HepG2 (cell line): ENCODE measurements around the gene CEP164. TPM values are rescaled to one million over a fixed set of nuclear protein-coding genes. Genes with fewer than 3 reads are reported as not detected.

Experiments used
- CSRNP2 ChIP-seq: sonication (generic); formaldehyde crosslinking; conservative IDR thresholded peaks from 2 replicates; pipeline ENCODE4 v1.8.0; 2022; ENCODE audit warnings: low read depth, missing genetic modification reagents
- FOXP1 ChIP-seq, 2 experiments: fragments of 450-650 bp in 1 of 2; IDR thresholded peaks; 2 replicates each; pipeline ENCODE4 v1.6.1; 2017 to 2018; ENCODE audit warnings: antibody characterized with exemption in 1 of 2
- IKZF4 ChIP-seq: sonication (generic); formaldehyde crosslinking; IDR thresholded peaks from 2 replicates; pipeline ENCODE4 v1.5.1; 2020; ENCODE audit warnings: borderline replicate concordance, mild to moderate bottlenecking, low read depth, missing genetic modification reagents; ENCODE audit errors: not compliant biosample characterization
- JUNB ChIP-seq: sonication (generic); formaldehyde crosslinking; IDR thresholded peaks from 2 replicates; pipeline ENCODE4 v1.8.0; 2022; ENCODE audit warnings: missing genetic modification reagents, mild to moderate bottlenecking, borderline replicate concordance
- LBX2 ChIP-seq: sonication (generic); formaldehyde crosslinking; IDR thresholded peaks from 2 replicates; pipeline ENCODE4 v1.5.0; 2020; ENCODE audit warnings: missing genetic modification reagents, mild to moderate bottlenecking, borderline replicate concordance
- LCORL ChIP-seq, 2 experiments: fragments of 450-650 bp in 1 of 2; sonication (generic) in 1 of 2; formaldehyde crosslinking in 1 of 2; IDR thresholded peaks; 2 replicates each; pipeline versions ENCODE4 v1.5.0 to v1.6.1; 2017 to 2020; ENCODE audit warnings: antibody characterized with exemption in 1 of 2, missing genetic modification reagents in 1 of 2
- NR0B2 ChIP-seq: sonication (generic); formaldehyde crosslinking; IDR thresholded peaks from 2 replicates; pipeline ENCODE4 v1.4.0; 2020; ENCODE audit warnings: mild to moderate bottlenecking, missing genetic modification reagents
- PITX1 ChIP-seq: sonication (generic); formaldehyde crosslinking; IDR thresholded peaks from 2 replicates; pipeline ENCODE4 v1.5.1; 2020; ENCODE audit warnings: mild to moderate bottlenecking, missing genetic modification reagents
- PRDM4 ChIP-seq: sonication (generic); formaldehyde crosslinking; IDR thresholded peaks from 2 replicates; pipeline ENCODE4 v1.9.0; 2021; ENCODE audit warnings: missing genetic modification reagents, borderline replicate concordance
- TEAD2 ChIP-seq: sonication (generic); formaldehyde crosslinking; IDR thresholded peaks from 2 replicates; pipeline ENCODE4 v1.9.0; 2021; ENCODE audit warnings: missing genetic modification reagents
- TFE3 ChIP-seq: IDR thresholded peaks from 2 replicates; pipeline ENCODE4 v1.6.1; 2016
- YEATS4 ChIP-seq: sonication (generic); formaldehyde crosslinking; IDR thresholded peaks from 2 replicates; pipeline ENCODE4 v1.4.0; 2020; ENCODE audit warnings: missing genetic modification reagents, borderline replicate concordance
- ZIK1 ChIP-seq: sonication (generic); formaldehyde crosslinking; IDR thresholded peaks from 2 replicates; pipeline ENCODE4 v1.5.0; 2020; ENCODE audit warnings: mild to moderate bottlenecking, low read depth, missing genetic modification reagents, borderline replicate concordance
- ZNF18 ChIP-seq: sonication (generic); formaldehyde crosslinking; IDR thresholded peaks from 2 replicates; pipeline ENCODE4 v1.8.0; 2022; ENCODE audit warnings: mild to moderate bottlenecking, missing genetic modification reagents; ENCODE audit not compliant: insufficient replicate concordance
- ZNF746 ChIP-seq: sonication (generic); formaldehyde crosslinking; IDR thresholded peaks from 2 replicates; pipeline ENCODE4 v1.8.0; 2022; ENCODE audit warnings: mild to moderate bottlenecking, missing genetic modification reagents
- ZNF749 ChIP-seq: sonication (generic); formaldehyde crosslinking; IDR thresholded peaks from 2 replicates; pipeline ENCODE4 v1.8.0; 2022; ENCODE audit warnings: mild to moderate bottlenecking, missing genetic modification reagents, moderate library complexity, borderline replicate concordance
- ZNF776 ChIP-seq: sonication (generic); formaldehyde crosslinking; IDR thresholded peaks from 2 replicates; pipeline ENCODE4 v1.4.0; 2020; ENCODE audit warnings: mild to moderate bottlenecking, missing genetic modification reagents
- polyA plus RNA-seq, 8 experiments: library from polyadenylated mRNA; depleted of rRNA in 3 of 8; stranded (reverse) in 7 of 8; unstranded in 1 of 8; fragments of >200 nt; fragmentation: Illumina TruSeq in 4 of 8; extraction: Trizol in 4 of 8; gene quantifications; 2 replicates each; pipeline versions ENCODE4 v1.2.1 to v1.2.3, GENCODE V29; 2011 to 2016; ENCODE audit warnings: low read depth in 4 of 8, missing spikeins in 1 of 8, mixed read lengths in 1 of 8; ENCODE audit not compliant: insufficient read depth in 1 of 8
- total RNA-seq, 5 experiments: library from RNA; depleted of rRNA; stranded (reverse); fragments of >200 nt; fragmentation: Illumina TruSeq; extraction: Trizol; gene quantifications; 2 replicates each; pipeline ENCODE4 v1.2.3, GENCODE V29; 2016; ENCODE audit warnings: low read depth in 1 of 5

CEP164 gene
- total and polyA plus RNA-seq, 2 of the 13 experiments (the other 11 are each of a cell fraction or from before 2014, with no cell fraction given): 11.4 to 15.2 TPM

- no peak for TF ChIP-seq CSRNP2 (CRISPR knock-in tag)
- no peak for TF ChIP-seq ZNF776
- no peak for TF ChIP-seq TEAD2 (CRISPR knock-in tag)
- peak; percentile 79; the same call in 1 of the 2 replicates for TF ChIP-seq NR0B2
- TF ChIP-seq ZNF746: no peak
- TF ChIP-seq YEATS4: peak; percentile 38; the same call in 1 of the 2 replicates
- TF ChIP-seq LBX2 (CRISPR knock-in tag): no peak
- TF ChIP-seq TFE3 (CRISPR knock-in tag): no peak
- TF ChIP-seq IKZF4 (CRISPR knock-in tag): peak; percentile 76
- no peak for TF ChIP-seq JUNB (CRISPR knock-in tag)
- TF ChIP-seq FOXP1 (IDR thresholded peaks at IDR 0.05): no peak
- TF ChIP-seq FOXP1 (CRISPR knock-in tag; IDR thresholded peaks at IDR 0.05): 0 out of 2 replicates have a peak, but pooled peaks have one; percentile 8
- TF ChIP-seq LCORL (IDR thresholded peaks at IDR 0.05): no peak
- TF ChIP-seq LCORL (CRISPR knock-in tag; IDR thresholded peaks at IDR 0.05): peak; percentile 26; the same call in 1 of the 2 replicates
- no peak for TF ChIP-seq PRDM4 (CRISPR knock-in tag)
- TF ChIP-seq ZIK1 (CRISPR knock-in tag): no peak
- peak; percentile 72; the same call in 1 of the 2 replicates for TF ChIP-seq ZNF749
- no peak for TF ChIP-seq ZNF18 (CRISPR knock-in tag)
- 0 out of 2 replicates have a peak, but pooled peaks have one; percentile 21 for TF ChIP-seq PITX1
Observed at GRCh38 chr11:117327567-117328374, at the start of gene CEP164 (continued).
